Hypothalamus (tissue), 51 donors: ENCODE data around the gene MGAT5.

ENCODE experiments used
- DNase-seq, 51 donors: peaks; one replicate each; lab custom pipeline; 2025; lab: John Stamatoyannopoulos, UW

The MGAT5 gene

DNA sequence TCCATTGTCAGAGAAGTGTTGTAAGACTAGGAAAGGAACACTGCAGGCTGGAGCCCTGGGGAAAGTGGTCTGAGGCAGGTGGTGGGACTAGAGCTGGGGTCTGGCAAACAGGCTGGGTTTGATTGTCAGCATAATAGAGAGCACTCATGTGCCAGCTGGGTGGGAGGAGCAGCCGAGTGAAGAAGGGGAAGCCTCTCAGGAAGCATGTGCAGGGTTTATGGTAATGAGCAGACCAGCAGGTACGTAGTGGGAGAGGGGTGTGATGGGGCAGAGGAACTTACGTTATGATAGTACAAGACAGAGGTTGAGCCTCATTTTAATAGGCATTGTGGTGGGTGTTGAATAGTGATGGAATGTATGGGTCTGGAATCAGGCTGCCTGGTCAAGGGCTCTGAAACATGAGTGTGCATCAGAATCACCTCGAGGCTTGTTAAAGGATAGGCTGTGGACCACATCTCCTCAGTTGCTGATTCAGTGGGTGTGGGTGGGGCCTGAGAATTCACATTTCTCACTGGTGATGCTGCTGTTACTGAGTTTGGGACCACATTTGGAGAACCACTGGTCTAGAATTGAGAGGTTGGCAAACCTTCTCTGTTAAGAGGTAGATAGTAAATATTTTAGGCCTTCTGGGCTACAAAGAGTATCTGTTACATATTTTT lies 1.7 kb upstream of the MGAT5 start:
- DNase-seq = no peak

DNA sequence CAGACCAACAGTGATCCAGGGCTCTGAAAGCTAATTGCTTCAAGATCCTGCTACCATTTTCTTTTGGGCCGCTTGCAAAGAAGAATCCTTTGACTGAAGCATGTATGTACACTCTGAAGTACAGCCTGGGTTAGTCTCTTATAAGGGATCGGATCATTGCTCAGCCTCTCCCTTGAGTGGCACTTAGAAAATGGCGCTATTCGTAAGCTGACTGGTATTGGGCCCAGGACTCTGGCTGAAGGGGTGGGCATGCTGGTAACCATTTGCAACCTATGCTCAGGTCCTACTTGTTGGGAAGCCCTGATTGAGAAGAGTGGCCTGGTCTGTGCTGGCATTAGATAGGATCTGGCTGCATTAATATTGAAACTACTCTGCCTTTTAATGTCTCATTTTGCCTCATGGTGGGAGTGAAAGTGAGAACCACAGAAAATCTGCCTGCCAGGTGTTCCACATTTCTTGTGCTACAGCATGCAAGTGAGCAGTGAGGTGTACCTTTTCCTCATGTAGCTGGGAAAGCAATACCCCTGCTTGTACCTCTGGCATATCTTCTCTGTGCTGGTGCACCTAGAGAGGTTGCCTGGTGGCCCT lies 661 bp upstream of the MGAT5 start:
- no peak for DNase-seq

DNA sequence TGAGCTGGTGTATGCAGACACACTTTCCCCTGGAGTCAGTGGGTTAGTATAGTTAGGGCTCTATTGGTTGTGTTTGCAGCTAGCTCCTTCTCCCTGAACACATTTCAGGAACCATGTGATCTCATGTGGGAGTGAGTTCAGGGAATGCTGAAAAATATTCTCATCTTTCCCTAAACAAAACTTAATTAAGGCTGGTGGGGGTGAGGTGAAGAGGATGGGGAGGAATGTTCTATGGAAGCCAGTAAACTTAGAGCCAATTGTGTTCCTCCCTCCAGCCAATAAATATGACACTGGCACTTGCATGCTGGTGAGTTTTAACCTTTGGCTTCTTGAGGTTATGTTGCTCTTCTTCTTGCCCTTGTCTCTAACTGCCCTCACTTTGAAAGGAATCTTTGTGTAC lies 952 bp downstream of the MGAT5 start:
- DNase-seq = no peak

DNA sequence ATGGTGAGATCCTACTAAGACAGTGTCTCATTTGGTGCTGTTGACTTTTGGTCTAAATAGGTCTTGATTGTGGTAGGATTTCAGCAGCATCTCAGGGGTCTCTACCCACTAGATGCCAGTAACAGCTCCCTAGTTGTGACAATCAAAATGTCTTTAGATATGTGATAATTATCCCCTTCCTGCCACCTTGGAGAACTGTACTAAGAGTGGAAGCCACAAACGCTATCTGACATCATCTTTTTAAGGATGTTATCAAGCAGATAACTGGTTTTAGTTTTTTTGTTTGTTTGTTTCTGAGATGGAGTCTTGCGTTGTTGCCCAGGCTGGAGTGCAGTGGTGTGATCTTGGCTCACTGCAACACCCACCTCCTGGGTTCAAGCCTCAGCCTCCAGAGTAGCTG lies 3.1 kb downstream of the MGAT5 start:
- no peak for DNase-seq

DNA sequence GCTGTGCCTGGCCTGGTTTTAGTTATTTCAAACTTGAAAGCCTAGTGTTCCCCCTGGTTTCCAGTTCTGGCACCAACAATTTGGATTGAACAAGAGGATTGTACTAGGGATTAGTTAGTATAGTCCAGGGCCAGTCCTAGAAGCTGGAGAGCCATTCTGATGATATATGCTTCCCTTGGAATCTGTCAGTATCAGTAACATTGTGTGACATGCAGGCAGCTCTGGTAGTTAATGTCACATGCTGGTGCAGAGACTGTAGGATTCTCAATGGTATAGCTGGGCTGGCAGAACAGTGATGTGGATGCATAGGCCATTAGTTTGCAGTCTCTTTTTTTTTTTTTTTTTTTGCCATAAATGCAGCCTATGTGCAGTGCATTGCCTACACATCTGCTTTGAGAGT lies 3.6 kb downstream of the MGAT5 start:
- DNase-seq = no peak

DNA sequence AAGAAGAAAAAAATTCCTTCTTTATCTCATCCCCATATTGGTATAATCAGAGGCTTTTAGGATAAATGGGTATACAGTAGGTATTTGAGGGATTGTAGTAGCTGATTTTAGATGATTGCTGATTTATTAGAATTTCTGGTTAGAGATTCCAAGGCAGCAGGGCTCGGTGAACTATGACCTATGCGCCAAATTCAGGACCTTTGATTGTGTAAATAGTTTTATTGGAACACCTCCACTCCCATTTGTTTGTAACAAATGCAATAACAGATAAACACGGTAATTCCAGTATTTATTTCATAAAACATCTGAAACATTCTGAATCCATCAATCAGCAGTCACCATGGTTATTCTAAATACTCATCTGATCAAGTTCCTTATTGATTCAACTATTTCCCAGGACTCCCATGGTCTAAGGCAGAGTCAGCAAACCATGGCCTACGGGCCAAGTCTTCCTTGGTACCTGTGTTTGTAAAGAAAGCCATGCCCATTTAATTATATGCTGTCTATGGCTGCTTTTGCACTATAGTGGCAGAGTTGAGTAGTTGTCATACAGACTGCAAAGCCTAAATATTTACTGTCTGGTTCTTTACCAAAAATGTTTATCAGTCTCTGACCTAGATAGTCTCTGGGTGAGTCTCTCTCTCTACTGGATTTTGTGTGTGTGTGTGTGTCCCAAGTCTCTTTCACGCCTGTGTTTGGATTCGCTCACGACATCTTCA lies 4.3 kb downstream of the MGAT5 start:
- no peak for DNase-seq

DNA sequence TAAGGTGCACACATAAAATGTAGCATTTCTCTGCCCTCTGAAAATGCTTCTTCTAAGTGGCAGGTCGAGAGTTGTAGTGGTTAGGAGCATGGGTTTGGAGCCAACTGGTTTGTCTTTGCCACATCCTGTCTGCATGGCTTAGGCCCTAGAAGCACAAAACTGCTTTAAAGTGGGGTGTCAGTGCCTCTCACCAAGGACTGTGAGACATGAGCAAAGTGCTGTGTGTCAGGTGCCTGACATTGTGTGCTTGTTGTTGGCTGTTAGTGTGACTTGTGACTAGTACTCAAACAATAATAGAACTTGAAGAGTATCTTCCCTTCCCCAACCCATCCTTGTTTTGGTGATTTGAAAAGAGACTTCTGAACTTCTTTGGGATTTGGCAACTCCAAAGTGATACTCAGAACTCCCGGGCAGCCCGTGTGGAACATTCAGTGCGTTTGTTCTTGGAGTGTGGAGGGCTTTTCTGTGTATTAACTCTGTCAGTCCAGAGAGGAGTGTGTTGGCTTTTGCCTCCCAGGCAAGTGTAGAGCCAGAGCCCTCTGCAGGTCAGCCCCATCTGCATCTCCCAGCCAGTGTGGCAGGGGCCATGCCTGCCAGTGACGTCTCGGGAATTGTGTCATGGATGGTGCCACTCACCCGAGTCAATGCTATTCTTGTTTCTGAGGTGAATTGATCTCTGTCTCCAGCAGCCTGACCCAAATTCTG lies 5.0 kb downstream of the MGAT5 start:
- peak in 43 of 51 donors; percentile 7 to 85 (median 46) for DNase-seq

DNA sequence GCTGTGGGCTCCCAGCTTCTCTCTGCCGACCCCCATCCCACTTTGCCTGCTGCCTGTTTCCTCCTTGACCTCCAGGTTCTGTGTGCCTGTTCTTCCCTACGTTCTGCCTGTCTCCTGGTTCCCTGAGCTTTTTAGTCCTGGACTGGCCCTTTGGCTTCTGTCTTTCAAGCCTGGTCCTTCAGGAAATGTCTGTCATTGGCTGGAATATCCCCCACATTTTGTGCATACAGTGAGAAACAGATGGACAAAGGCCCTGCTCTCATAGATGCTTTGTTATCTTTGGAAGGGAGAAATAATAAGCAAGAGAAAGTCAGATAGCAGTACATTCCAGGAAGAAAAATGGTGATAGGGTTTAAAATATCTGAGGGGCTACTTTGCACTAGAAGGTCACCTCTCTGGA lies 5.7 kb downstream of the MGAT5 start:
- DNase-seq = peak in 1 of 51 donors; percentile 60

DNA sequence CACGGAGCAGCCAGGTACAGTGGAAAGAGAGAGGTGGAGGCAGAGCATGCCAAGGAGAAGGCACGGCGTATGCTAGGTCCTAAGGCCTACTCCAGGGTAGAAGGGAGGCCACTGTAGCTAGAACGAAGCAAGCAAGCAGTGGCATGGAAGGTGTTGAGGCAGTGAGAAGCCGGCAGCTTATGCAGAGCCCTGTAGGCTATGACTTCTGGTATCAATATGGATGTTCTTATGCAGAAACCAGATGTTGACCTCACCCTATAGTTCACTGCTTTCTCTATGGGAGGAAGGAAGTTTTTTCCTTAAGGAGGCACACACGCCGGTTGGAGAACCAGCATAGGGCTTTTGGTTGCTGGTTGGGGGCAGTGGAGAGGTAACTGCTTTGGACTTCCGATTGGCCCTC lies 6.1 kb downstream of the MGAT5 start:
- DNase-seq = no peak

DNA sequence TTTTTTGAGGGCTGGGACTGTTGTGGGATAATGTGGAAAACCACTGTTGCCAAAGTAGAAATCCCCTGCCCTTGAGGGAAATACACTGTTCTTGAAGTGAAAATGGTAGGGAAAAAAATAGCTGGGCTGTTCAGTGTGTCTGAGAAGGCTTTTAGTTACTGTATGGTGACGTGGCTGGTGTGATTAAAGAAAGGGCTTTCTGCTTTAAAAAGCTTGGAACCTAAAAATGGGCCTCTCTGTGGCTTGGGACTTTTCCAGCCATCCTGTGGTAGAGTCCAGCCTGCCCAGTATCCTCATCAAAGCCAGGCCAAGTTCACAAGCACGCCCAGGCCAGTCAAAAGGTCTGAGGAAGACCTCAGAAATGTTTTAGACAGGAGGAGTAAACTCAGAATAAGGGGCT lies 6.8 kb downstream of the MGAT5 start:
- DNase-seq = no peak

DNA sequence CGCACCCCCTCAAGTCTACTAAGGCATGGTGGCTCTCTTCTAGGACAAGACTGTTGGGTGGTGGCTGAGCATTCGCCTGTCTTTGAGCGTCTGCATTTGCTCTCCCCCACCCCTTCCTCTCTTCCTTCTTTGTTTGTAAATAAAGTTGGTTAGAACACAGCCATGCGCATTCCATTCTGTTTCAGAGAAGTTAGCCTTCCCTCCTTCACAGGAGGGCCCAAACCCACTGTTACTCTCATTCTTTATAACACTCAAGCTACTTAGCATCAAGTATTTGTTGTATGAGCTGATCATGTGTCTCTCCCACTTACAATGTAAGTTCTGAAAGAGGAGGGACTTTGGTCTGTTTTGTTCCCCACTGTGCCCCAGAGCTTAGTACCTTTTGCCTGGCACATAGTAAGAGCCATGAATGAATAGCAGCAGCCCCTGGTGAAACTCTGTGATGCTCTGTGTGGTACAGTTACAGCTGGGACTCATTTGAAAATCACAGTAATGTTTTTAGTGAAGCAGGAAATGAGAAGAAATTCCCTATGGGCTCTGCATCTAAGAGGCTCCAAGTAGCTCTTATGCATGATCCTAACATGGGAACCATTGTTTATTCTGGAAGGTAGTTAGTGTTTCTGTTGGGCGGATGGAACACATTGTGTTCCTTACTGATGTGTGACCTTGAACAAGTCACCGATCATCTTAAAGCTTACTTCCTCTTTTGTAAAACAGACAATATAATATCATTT lies 7.7 kb downstream of the MGAT5 start:
- DNase-seq = no peak

DNA sequence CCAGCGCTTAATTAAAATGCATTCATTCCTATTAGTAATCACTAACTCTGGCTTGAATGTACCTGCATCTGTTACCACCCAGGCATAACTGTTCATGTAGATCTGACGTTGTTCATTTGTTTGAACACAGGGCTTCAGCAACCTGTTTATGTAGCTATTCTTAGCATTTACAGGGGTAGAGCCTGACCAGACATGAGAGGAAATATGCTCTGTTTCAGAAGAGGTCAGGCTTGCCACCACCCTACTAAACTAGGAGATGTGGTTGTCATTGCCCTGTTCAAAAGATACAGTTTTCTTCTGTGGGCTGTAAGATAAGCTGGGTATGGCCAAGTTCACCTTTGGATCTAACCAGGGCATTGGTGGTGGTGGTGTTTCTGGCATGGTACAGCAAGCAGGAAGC lies 8.8 kb downstream of the MGAT5 start:
- no peak for DNase-seq

DNA sequence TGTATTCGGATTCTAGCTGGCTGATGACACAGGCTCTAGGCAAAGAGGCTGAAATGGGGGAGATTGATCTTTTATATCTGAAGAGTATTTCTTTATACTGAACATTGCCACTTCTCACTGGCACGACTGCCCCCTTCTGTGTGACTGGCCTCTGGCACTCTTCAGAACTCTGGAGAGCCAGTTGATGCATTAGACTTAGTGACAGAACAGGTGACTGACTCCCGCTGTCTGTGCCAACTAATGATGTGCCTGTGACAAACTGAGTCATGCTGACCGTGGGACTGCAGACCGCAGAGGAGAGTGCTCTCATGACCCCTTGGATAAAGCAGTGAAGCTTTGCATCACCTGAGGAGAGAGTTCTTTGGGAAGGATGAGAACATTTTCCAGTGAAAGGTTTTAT lies 14.4 kb downstream of the MGAT5 start:
- DNase-seq = peak in 7 of 51 donors; percentile 6 to 26 (median 18)

DNA sequence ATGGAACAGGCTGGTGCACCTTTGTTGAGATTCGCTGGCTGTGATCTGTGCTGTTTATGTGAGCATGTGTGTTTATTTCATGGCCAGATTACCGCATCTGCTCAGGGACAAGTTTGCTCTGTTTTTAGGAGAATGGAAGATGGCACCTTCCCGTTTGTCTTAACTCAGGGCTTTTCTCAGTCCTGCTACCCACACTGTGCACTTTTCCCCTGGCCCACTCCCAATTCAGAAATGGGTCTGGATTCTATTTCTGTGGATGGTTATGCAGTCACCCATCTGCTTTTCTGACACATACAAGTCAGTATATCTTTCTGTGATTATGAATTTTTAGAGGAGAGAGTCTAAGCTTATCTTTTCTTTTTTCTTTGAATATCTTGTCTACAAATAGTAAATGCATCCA lies 15.4 kb downstream of the MGAT5 start:
- DNase-seq = no peak

DNA sequence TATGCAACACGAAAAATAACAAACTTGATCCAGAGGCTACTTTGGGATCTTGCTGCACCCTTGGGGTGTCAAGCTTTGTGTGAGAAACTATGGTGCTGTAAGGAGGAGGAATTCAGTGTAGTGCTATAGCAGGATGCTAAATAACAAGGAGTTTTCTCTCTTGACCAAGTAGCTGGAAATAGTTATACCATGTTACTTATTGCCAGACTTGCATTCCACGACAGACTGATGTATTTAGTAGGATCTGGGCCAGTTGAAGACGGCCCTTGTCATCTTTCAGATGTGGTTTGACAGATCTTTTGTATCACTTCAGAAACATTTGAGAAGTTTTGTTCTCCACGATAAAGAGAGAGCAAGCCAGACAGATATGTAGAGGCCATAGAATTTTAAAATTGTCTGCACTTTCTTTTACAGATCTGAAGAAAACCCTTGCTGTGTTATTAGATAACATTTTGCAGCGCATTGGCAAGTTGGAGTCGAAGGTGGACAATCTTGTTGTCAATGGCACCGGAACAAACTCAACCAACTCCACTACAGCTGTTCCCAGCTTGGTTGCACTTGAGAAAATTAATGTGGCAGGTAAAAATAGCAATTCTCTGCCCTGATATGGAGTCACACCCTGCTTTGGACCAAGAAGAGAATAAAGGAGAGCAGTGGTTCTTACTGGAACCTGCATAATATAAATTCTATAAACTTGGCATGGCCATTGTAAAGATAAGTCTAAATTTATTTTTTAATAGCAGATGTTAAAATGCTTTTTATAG lies 16.3 kb downstream of the MGAT5 start:
- no peak for DNase-seq

DNA sequence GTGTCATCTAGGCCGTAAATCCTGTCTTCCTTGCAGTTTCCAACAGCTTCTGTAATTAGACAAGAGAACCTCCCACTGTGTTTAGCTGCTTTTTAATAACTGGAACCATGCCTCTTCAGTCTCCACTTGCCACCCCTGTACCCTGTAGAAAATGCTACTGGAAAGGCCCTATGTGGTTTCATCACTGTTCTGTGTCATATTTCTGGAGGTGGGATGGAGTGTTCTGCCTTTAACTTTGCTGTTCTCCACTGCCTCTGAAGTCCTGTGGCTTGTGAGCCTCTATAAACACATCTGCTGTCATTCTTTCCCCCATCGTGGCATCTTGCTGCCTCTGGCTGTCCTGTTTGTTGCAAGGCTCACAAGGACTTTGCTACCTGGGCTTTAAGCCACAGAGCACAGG lies 17.9 kb downstream of the MGAT5 start:
- DNase-seq = no peak

DNA sequence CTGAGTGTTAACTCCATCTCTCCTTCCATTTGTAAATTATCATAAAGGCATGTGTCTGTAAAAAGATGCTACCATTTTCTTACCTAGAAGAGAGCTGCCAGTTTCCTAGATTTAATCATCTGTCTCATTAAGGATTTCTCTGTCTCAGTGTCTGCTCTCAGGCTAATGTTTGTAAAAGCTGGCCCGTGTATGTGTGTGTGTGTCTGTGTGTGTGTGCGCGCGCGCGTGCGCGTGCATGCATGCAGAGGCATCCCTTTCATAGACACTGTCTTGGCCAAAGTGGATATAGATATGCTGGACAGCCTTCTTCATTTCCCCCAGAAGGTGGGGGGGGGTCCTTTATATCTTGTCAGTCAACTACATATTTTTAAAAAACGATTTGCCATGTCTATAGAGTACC lies 18.9 kb downstream of the MGAT5 start:
- DNase-seq = no peak

DNA sequence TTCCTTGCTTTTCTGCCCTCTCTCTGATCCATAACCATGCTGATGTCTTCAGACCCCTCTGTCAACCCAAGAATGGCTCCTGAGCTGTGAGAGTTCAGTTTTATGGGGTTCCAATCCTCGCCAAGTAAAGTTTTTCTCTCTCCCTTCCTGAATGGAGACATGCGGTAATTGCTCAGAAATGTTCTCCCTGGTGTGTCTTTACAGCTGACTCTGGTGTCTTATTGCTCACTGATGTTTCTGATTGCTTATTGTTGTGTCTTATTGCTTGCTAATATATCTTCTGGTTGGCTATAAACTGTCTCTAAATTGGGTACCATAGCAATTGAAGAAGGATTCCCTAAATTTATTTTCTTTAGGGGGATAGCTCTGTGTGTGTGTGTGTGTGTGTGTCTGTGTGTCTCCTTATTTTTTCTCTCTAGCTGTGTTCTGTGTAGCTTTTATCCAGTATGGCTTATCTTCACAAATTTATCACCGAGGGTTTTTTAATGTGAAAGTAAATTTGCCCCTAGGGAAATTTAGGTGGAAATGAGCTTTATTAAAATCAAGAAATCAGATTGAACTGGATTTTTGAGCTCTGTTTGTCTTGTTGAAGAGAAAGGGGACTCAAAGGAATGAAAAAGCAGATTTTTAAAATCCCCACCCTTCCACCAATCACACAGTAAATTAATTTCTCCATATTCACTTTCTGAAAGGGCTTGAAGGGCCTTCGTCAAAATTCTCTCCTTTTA lies 19.5 kb downstream of the MGAT5 start:
- no peak for DNase-seq

DNA sequence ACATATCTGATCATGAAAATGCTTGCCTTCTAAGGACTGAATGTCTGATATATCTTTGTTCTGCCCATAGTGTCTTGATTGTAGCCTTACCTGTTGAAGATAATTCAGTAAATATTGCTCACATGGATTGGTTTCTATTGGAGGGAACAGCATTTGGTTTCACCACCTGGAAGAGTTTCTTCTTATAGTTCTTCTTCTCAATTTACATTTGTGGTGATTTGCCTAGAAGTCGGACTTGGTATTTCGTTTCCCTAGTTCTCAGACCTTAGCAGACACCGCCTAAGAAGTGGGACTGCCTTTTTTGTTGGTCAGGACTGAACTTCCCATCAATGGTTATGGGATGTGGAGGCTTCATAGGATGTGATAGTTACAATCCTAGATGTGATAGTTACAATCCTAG lies 20.2 kb downstream of the MGAT5 start:
- no peak for DNase-seq
